SU-DHL-6 (cell line): Measurements from ENCODE around the gene FOXP2.

ENCODE experiments used
- CTCF ChIP-seq: fragments of 200-600 bp; sonication (generic); IDR thresholded peaks from one replicate; pipeline ENCODE4 v1.5.1; 2017; ENCODE audit warnings: antibody characterized with exemption, mild to moderate bottlenecking, low read length, moderate library complexity; ENCODE audit not compliant: insufficient read depth, poor library complexity, severe bottlenecking
- EZH2phosphoT487 ChIP-seq: fragments of 200-600 bp; sonication (generic), shearing (Covaris generic); conservative IDR thresholded peaks from 2 replicates; pipeline ENCODE4 v1.6.1; 2018; ENCODE audit warnings: mild to moderate bottlenecking, antibody characterized with exemption, low read length, moderate library complexity, mixed read lengths

GRCh38 chr7:114504586-114504985 lies 90.0 kb downstream of the FOXP2 start:
- TF ChIP-seq CTCF (no peak), EZH2phosphoT487 (no peak)
